ENCODE results near the gene SPTSSA. TPM values are rescaled to one million over a fixed set of nuclear protein-coding genes. Genes with fewer than 3 reads are reported as not detected.
"Not testable (repeated sequence)": the region's sequence is repeated elsewhere in the genome, so short reads cannot be mapped to it uniquely, and the experiment has no call there.

Gene SPTSSA
- total and polyA plus RNA-seq, 2 donors (not counting 1 experiment from before 2014, with no cell fraction given), result 20.1 to 38.4 TPM

DNA sequence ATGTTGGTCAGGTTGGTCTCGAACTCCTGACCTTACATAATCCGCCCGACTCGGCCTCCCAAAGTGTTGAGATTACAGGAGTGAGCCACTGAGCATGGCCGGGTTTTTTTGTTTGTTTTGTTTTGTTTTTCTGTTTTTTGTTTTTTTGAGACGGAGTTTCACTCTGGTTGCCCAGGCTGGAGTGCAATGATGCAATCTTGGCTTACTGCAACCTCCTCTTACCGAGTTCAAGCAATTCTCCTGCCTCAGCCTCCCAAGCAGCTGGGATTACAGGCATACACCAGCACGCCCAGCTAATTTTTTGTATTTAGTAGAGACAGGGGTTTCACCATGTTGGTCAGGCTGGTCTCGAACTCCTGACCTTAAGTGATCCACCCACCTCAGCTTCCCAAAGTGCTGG is 42.0 kb upstream of the SPTSSA start:
- not testable (repeated sequence) for H2AFZ ChIP-seq (ENCODE audit: low read length); H3K9me3 ChIP-seq (ENCODE audit: control insufficient read depth, insufficient read depth, low read depth, low read length); H3K27ac ChIP-seq (ENCODE audit: insufficient read depth, low read length); DNase-seq (ENCODE audit: low read depth in 2 of 2); H3K4me2 ChIP-seq (ENCODE audit: extremely low read depth, insufficient read depth, low read length); H3K27me3 ChIP-seq (ENCODE audit: control insufficient read depth, insufficient read depth, low read length); H3K9ac ChIP-seq (ENCODE audit: insufficient read depth, low read length); H3K36me3 ChIP-seq (ENCODE audit: control insufficient read depth, insufficient read depth, low read length); H3K4me1 ChIP-seq (ENCODE audit: control insufficient read depth, extremely low read depth, insufficient read depth, low read length); H3K4me3 ChIP-seq (replicated peaks in 1 of 4; ENCODE audit: control extremely low read depth in 1 of 4, insufficient read depth in 1 of 4, low read depth in 3 of 4, low read length in 4 of 4); H3K79me2 ChIP-seq (ENCODE audit: control insufficient read depth, insufficient read depth, low read length); H4K20me1 ChIP-seq (ENCODE audit: control insufficient read depth, extremely low read depth, insufficient read depth, low read length)

- H3K9me3 ChIP-seq (ENCODE audit: control insufficient read depth, insufficient read depth, low read depth, low read length), result no peaks in the 10 kb centered on the region
- peak in 1 of 2 donors; percentile 63 for DNase-seq (ENCODE audit: low read depth in 2 of 2)
- no peak for TF ChIP-seq CTCF (conservative IDR thresholded peaks at IDR 0.05 in 1 of 2, IDR thresholded peaks at IDR 0.05 in 1 of 2; ENCODE audit: low read depth in 1 of 2, low read length in 2 of 2)
- TF ChIP-seq EZH2 (IDR thresholded peaks at IDR 0.05; ENCODE audit: low read length, missing control alignments), result no peak
- no peaks in the 10 kb centered on the region for H3K79me2 ChIP-seq (ENCODE audit: control insufficient read depth, insufficient read depth, low read length)
- H3K4me2 ChIP-seq (ENCODE audit: extremely low read depth, insufficient read depth, low read length), result no peak overlapping the region
- no peak overlapping the region for H2AFZ ChIP-seq (ENCODE audit: low read length)
- H3K36me3 ChIP-seq (ENCODE audit: control insufficient read depth, insufficient read depth, low read length), result no peaks in the 10 kb centered on the region
- H4K20me1 ChIP-seq (ENCODE audit: control insufficient read depth, extremely low read depth, insufficient read depth, low read length), result no peaks in the 10 kb centered on the region
- H3K4me1 ChIP-seq (ENCODE audit: control insufficient read depth, extremely low read depth, insufficient read depth, low read length), result peaks cover 4% of the 10 kb centered on the region
- H3K4me3 ChIP-seq (replicated peaks in 1 of 4; ENCODE audit: control extremely low read depth in 1 of 4, insufficient read depth in 1 of 4, low read depth in 3 of 4, low read length in 4 of 4), result no peak overlapping the region
- no peak overlapping the region for H3K27ac ChIP-seq (ENCODE audit: insufficient read depth, low read length)
- no peak overlapping the region for H3K9ac ChIP-seq (ENCODE audit: insufficient read depth, low read length)
- no peaks in the 10 kb centered on the region for H3K27me3 ChIP-seq (ENCODE audit: control insufficient read depth, insufficient read depth, low read length)
Observed at GRCh38 chr14:34502545-34503225, 40.6 kb upstream of the SPTSSA start.

DNA sequence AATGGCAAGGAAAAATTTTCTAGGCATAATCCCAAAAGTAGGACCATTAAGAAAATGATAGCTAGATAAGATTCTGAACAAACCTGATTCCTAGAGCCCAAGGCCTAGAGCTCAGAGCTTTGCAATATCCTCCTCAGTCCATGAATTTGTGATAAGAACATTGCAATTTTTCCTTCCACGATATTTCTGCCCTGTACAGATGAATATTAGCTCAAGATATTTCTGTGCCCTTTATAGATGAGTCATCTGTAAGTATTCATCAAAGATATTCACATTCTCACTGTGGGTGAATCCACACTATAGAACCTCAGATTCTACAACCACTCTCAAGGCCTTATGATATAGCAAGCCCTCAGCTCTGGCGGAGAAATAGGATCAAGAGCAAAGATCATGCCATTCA is 40.0 kb upstream of the SPTSSA start:
- H3K4me3 ChIP-seq (replicated peaks in 1 of 4; ENCODE audit: control extremely low read depth in 1 of 4, insufficient read depth in 1 of 4, low read depth in 3 of 4, low read length in 4 of 4), result no peak overlapping the region
- no peak overlapping the region for H3K4me2 ChIP-seq (ENCODE audit: extremely low read depth, insufficient read depth, low read length)
- H4K20me1 ChIP-seq (ENCODE audit: control insufficient read depth, extremely low read depth, insufficient read depth, low read length), result no peaks in the 10 kb centered on the region
- TF ChIP-seq CTCF (conservative IDR thresholded peaks at IDR 0.05 in 1 of 2, IDR thresholded peaks at IDR 0.05 in 1 of 2; ENCODE audit: low read depth in 1 of 2, low read length in 2 of 2) (no peak), EZH2 (IDR thresholded peaks at IDR 0.05; ENCODE audit: low read length, missing control alignments) (no peak)
- H3K79me2 ChIP-seq (ENCODE audit: control insufficient read depth, insufficient read depth, low read length), result no peaks in the 10 kb centered on the region
- no peaks in the 10 kb centered on the region for H3K27me3 ChIP-seq (ENCODE audit: control insufficient read depth, insufficient read depth, low read length)
- no peaks in the 10 kb centered on the region for H3K36me3 ChIP-seq (ENCODE audit: control insufficient read depth, insufficient read depth, low read length)
- DNase-seq (ENCODE audit: low read depth in 2 of 2), result peak; percentile 30 to 45
- peaks cover 8% of the 10 kb centered on the region for H3K4me1 ChIP-seq (ENCODE audit: control insufficient read depth, extremely low read depth, insufficient read depth, low read length)
- H2AFZ ChIP-seq (ENCODE audit: low read length), result no peak overlapping the region
- no peak overlapping the region for H3K9ac ChIP-seq (ENCODE audit: insufficient read depth, low read length)
- H3K27ac ChIP-seq (ENCODE audit: insufficient read depth, low read length), result no peak overlapping the region
- H3K9me3 ChIP-seq (ENCODE audit: control insufficient read depth, insufficient read depth, low read depth, low read length), result no peaks in the 10 kb centered on the region
